HG02885 (cell line): ENCODE data around the gene CCSAP.

ENCODE experiments used
- ATAC-seq: cut with Tn5 transposase; IDR thresholded peaks from one replicate; pipeline ENCODE4 v1.9.1; 2021; ENCODE audit warnings: mild to moderate bottlenecking; ENCODE audit not compliant: unreplicated experiment, poor library complexity

Gene CCSAP

DNA sequence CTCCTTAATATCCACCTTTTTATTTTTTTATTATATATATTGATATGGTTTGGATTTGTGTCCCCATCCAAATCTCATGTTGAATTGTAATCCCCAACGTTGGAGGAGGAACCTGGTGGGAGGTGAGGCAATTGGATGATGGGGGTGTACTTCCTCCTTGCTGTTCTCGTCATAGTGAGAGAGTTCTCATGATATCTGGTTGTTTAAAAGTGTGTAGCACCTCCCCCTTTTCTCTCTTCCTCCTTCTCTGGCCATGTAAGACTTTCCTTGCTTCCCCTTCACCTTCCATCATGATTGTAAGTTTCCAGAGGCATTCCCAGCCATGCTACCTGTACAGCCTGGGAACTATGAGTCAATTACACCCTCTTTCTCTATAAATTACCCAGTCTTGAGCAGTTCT is 22.7 kb upstream of the CCSAP start:
- ATAC-seq = no peak

- ATAC-seq = no peak
These were observed 21.6 kb upstream of the CCSAP start for GRCh38 chr1:229364207-229365065.

DNA sequence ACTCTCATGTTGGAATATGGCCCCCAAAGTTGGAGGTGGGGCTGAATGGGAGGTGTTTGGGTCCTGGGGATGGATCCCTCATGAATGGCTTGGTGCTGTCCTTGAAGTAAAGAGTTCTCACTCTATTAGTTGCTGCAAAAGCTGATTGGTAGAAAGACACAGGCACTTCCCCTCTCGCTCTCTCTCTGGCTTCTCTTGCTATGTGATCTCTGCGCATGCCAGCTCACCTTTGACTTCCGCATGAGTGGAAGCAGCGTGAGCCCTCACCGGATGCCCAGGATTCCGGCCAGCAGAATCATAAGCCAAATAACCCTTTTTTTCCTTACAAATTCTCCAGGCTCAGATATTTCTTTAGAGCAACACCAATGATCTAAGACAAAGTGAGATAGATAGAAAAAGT is 20.9 kb upstream of the CCSAP start:
- ATAC-seq = no peak

DNA sequence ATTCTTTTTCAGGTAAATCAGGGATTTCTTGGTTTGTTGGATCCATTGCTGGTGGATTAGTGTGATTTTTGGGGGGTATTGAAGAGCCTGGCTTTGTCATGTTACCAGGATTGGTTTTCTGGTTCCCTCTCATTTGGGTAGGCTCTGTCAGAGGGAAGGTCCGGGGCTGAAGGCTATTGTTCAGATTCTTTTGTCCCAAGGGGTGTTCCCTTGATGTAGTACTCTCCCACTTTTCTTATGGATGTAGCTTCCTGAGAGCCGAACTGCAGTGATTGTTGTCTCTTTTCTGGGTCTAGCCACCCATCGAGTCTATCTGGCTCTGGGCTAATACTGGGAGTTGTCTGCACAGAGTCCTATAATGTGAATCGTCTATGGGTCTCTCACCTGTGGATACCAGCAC is 17.6 kb upstream of the CCSAP start:
- no peak for ATAC-seq

GRCh38 chr1:229355661-229356060 is 12.8 kb upstream of the CCSAP start:
- no peak for ATAC-seq

DNA sequence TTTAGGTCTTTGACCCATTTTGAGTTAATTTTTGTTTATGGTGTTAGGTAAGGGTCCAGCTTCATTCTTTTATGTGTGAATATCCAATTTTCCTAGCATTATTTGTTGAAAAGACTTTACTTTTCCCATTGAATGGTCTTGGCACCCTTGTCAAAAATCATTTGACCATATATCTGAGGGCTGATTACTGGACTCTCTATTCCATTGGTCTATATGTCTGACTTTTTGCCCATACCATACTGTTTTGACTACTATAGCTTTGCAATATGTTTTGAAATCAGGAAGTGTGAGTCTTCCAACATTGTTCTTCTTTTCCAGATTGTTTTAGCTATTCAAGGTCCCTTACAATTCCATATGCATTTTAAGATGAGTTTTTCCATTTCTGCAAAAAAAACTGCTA is 11.4 kb upstream of the CCSAP start:
- no peak for ATAC-seq

DNA sequence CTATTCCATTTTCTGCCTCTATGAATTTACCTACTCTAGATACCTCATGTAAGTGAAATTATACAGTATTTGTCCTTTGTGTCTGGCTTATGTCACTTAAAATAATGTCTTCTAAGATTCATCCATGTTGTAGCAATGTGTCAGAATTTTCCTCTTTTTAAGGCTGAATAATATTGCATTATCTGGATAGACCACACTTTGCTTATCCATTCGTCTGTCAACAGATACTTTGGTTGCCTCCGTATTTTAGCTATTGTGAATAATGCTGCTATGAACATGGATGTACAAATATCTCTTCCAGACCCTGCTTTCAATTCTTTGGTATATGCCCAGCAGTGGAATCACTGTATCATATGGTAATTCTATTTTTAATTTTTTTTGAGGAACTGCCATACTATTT is 10.1 kb upstream of the CCSAP start:
- ATAC-seq = no peak

- ATAC-seq = no peak
These were observed 6.9 kb upstream of the CCSAP start for GRCh38 chr1:229349463-229350385.

DNA sequence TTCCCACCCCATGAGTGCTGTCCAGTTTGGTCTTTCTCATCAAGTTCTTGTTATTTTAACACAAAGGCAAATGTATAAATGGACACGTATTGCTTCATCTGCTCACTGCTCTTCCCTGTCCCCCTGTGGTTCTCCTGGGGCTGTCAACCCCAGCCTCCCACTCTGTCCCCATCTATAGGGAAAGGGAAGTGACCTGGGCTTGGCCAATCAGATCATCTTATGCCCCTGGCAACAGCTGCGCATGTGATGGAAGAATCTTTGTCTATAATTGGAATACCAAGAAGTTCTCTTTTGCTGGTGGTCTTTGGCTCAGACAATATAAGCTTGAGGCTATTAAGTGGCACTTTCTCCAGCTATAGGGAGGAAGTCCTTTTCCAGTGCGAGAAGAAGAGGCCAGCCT is 4.7 kb upstream of the CCSAP start:
- no peak for ATAC-seq

DNA sequence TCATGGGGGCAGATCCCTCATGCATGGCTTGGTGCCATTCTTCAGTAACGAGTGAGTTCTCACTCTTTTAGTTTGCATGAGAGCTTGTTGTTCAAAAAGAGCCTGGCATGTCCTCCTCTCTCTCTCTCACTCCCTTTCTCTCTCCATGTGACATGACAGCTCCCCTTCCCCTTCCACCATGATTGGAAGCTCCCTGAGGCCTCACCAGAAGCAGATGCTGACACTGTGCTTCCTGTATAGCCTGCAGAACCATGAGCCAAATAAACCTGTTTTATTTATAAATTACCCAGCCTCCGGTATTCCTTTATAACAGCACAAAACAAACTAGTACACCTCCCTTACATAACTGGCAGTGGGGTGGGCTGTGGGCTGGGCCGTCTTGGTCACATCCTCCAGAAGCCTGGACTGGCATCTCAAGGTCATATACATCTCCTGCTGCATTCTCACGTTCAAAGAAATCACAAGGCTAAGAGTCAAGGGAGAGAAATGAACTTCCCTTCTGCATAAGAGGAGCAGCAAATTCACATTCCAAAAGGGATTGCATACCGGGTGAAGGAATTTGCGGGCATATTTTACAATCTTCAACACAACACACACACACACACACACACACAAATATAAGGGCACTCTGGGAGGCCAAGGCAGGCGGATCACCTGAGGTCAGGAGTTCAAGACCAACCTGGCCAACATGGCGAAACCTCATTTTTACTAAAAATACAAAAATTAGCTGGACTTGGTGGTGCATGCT is 2.3 kb upstream of the CCSAP start:
- ATAC-seq = no peak

GRCh38 chr1:229344139-229344538 is 1.3 kb upstream of the CCSAP start:
- ATAC-seq = no peak

DNA sequence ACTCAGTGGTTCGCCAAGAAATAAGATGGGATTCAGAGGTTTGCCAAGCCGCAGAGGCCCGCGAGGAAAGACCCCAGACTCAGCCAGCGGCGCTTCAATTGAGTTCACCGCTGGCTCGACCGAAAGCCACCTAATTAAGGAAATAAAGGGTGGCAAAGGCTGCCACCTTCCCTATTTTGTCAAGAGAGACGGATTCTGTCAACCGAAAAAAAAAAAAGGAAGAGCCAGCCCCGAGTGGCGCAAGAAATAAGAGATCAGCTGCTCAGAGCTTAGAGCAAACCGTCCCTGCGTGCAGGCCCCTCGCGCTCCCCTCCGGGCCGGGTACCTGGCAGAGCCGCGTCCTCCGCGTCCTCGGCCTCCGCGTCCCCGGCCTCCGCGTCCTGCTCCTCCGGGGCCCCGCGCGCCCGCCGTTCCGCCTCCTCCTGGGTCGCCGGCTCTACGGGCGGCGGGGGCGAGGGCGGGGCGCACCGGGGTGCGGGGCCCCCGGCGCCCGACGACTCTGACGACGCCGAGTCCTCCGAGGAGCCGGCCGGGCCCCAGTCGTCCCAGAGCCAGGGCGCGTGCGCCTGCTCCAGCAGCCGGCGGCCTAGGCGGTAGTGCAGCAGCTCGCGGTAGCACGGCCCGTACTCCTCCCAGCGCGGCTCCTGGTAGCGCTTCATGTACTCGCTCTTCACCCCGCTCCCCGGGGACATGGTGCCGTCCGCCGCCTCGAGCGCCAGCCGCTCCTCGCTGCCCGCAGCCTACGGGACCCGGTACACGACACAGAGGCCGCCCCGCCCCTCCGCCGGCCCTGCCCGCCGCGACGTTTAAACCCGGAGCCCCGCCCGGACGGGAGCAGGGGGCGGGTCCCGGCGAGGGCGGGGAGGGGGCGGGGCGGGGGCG is 832 bp downstream of the CCSAP start:
- peak; percentile 78 for ATAC-seq

DNA sequence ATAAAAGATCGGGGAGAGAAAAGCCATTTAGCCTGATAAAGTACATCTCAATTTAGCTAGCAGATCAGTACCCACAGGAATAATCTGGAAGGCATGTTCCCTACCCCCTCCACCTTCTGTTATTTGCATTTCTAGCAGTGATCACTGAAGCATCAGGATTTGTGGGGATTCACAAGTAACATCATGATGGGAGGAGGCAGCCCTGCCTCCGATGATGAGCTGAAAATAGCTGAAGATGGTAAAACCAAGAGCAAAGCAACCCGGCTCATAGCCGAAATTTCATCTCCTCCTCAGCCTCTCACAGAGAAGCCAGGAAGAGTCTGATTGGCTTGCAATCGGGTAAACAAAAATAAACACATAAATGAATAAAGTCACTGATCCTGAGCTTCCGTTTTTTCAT is 2.4 kb downstream of the CCSAP start:
- no peak for ATAC-seq

DNA sequence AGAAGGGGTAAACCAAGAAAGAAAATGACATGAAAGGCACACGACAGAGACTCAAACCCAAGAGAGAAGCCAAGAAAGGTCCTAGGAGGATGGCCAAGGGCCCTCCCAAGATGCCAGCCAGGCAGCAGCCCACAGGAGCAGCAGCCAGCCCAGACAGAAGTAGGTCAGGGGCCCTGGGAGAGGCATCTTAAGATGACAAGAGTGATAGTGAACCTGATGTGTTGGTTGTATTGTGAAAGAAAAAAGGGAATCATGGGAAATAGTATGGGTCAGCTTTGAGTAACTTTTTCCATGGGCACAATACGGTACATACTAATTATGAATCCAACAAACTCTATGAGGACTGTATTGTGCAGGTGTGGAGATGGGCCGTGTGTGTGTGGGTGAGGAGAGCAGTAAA is 3.3 kb downstream of the CCSAP start:
- no peak for ATAC-seq

DNA sequence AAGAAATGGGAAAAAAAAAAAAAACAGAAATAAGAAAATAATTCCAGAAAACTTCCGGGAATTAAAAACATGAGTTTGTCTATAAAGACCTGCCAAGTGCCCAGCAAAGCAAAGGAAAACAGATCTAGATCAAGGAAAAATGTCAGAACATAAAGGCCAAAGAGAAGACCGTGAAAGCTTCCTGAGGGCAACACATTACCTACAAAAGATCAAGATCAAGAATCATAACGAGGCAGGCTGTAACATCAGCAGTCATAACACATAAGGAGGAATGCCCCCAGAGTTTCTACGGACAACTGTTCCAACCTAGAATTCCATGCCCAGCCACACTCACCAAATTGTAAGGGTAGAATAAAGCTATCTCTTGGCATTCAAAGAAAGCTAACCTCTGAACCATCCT is 3.8 kb downstream of the CCSAP start:
- ATAC-seq = no peak

DNA sequence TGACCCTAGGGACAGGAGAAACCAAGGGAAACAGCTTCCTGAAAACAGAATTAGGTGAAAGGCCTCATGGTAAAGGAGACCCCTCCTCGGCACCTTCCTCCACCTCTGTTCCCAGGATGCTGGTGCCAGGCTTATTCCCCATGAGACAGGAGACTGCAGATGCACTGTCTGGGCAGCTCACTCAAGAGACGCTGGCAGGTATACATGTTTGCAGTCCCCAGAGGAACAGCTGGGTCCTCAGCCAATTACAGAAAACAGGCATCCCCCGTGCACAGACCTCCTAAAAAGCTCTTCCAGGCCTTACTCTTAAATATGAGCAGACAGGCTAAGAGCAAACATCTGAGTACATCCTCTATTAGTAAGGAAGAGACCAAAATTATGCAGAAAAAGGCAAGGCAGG is 6.5 kb downstream of the CCSAP start:
- ATAC-seq = no peak

DNA sequence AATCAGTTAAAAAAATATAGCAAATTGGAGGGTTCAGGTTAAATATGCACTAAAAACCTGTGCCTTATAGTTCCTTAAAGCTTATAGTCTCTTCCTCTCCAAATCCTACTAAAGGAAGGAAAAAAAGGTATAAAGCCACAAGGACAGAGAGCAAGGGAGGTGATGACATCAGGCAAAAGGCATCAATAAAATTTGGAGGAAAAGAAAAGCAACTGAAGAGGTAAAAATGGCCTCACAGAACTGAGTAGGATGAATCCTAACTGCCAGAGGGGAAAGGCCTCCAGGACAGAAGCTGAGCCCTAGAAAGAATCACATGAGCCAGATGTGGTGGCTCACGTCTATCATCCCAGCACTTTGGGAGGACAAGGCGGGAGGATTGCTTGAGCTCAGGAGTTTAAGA is 8.1 kb downstream of the CCSAP start:
- no peak for ATAC-seq

- no peak for ATAC-seq
These were observed 8.6 kb downstream of the CCSAP start for GRCh38 chr1:229334269-229334668.

GRCh38 chr1:229328598-229329362 is 14.1 kb downstream of the CCSAP start:
- no peak for ATAC-seq
